Measurements from ENCODE around the gene ACTL8. TPM values are rescaled to one million over a fixed set of nuclear protein-coding genes. Genes with fewer than 3 reads are reported as not detected.

Gene ACTL8
- polyA plus RNA-seq, 2 of the 4 experiments (the other 2 are of a cell fraction): 0.30 to 1.3 TPM

DNA sequence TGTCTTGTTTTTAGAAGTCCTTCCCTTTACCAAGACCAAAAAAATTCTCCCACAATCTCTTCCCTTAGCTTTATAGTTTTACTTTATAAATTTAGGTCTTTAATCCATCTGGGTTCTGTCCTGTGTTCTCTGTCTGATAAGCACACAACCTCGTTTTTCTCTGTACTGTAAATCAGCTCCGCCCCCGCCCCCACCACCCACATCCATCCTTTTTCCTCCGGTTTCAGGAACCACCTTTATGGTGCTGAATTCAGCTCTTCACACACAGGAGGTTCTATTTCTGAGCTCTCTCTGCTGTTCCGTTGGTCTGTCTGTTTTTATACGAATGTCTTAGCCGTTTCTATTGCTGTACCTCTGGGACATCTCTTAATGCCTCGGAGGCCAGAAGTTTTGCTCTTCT, 44.5 kb downstream of the ACTL8 start (continued):
- TF ChIP-seq, protein P1, sequence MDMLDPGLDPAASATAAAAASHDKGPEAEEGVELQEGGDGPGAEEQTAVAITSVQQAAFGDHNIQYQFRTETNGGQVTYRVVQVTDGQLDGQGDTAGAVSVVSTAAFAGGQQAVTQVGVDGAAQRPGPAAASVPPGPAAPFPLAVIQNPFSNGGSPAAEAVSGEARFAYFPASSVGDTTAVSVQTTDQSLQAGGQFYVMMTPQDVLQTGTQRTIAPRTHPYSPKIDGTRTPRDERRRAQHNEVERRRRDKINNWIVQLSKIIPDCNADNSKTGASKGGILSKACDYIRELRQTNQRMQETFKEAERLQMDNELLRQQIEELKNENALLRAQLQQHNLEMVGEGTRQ (IDR thresholded peaks at IDR 0.05): no peak
- TF ChIP-seq ESRRA (IDR thresholded peaks at IDR 0.05; ENCODE audit: borderline replicate concordance, low read length): no peak
- no peak for TF ChIP-seq RCOR1 (IDR thresholded peaks at IDR 0.05; ENCODE audit: low read depth, low read length)
- no peak for TF ChIP-seq KDM1A (IDR thresholded peaks at IDR 0.05; ENCODE audit: low read depth)
- TF ChIP-seq, protein P2, sequence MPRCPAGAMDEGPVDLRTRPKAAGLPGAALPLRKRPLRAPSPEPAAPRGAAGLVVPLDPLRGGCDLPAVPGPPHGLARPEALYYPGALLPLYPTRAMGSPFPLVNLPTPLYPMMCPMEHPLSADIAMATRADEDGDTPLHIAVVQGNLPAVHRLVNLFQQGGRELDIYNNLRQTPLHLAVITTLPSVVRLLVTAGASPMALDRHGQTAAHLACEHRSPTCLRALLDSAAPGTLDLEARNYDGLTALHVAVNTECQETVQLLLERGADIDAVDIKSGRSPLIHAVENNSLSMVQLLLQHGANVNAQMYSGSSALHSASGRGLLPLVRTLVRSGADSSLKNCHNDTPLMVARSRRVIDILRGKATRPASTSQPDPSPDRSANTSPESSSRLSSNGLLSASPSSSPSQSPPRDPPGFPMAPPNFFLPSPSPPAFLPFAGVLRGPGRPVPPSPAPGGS (IDR thresholded peaks at IDR 0.05): no peak

DNA sequence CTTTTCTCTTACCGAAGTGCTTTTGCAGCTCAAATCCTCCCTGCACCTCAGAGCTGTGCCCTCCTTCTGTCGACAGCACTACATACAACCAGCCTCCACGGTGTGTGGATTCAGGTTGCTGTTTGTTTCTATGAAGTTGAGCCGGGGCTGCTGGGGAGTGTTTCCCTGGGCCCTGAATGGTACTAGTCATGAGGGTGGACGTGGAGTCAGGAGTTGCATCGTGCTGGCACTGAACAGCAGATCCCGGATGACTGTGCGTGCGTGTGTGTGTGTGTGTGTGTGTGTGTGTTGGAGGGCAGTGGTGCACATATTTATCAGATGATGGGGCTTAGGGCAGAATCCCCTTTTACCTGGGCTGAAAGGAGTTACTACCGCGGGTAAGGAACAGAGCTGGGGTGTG, 47.0 kb downstream of the ACTL8 start:
- CTCF ChIA-PET: interaction anchor here (1.0 to 1.5 kb wide), 2 partner anchors 32 to 106 kb away, joined by 3 read pairs; no protein-coding TSS in a partner anchor
- ATAC-seq: no peak

DNA sequence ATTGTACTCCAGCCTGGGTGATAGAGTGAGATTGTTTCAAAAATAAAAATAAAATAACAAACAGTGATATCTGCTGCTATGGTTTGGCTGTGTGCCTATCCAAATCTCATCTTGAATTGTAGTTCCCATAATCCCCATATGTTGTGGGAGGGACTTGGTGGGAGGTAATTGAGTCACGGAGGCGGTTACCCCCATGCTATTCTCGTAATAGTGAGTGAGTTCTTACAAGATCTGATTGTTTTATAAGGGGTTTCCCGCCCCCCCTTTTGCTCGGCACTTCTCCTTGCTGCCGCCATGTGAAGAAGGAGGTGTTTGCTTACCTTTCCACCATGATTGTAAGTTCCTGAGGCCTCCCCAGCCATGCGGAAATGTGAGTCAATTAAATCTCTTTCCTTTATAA, 47.8 kb downstream of the ACTL8 start:
- TF ChIP-seq, protein P3, sequence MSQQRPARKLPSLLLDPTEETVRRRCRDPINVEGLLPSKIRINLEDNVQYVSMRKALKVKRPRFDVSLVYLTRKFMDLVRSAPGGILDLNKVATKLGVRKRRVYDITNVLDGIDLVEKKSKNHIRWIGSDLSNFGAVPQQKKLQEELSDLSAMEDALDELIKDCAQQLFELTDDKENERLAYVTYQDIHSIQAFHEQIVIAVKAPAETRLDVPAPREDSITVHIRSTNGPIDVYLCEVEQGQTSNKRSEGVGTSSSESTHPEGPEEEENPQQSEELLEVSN (IDR thresholded peaks at IDR 0.05; ENCODE audit: borderline replicate concordance, low read depth): no peak
- TF ChIP-seq FOSL2 (IDR thresholded peaks at IDR 0.05) (no peak), FOSL2 (CRISPR knock-in tag; IDR thresholded peaks at IDR 0.05) (no peak), CBX8 (IDR thresholded peaks at IDR 0.05) (no peak), NR3C1 (IDR thresholded peaks at IDR 0.05) (no peak), HEYL (CRISPR knock-in tag; IDR thresholded peaks at IDR 0.05) (no peak), RARB (CRISPR knock-in tag; IDR thresholded peaks at IDR 0.05) (no peak), HOXB5 (CRISPR knock-in tag; IDR thresholded peaks at IDR 0.05) (no peak), BHLHE40 (IDR thresholded peaks at IDR 0.05; ENCODE audit: low read depth, low read length) (no peak)
- TF ChIP-seq, protein P4, sequence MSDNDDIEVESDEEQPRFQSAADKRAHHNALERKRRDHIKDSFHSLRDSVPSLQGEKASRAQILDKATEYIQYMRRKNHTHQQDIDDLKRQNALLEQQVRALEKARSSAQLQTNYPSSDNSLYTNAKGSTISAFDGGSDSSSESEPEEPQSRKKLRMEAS (IDR thresholded peaks at IDR 0.05): no peak
- Histone ChIP-seq H3K4me1 (0 out of 3 replicates have a peak, but pooled peaks cover 4% of the 10 kb centered on the region), H3K27ac (no peak overlapping the region), H3K4me3 (no peak overlapping the region), H3K4me2 (no peak overlapping the region), H3K9me3 (no peaks in the 10 kb centered on the region)
- ATAC-seq (no peak), FAIRE-seq (no peak), DNase-seq (ENCODE audit: low read depth in 1 of 2, low spot score in 1 of 2) (no peak)
- ChIA-PET CTCF (no interaction called here), POLR2A (no interaction called here)
- 83% methylated on average over 7 of the region's 7 CpGs for whole genome bisulfite sequencing (ENCODE audit: missing lambda C conversion rate)

More for the DNA sequence above, 47.0 kb downstream of the ACTL8 start:
- POLR2A ChIA-PET: no interaction called here
- Histone ChIP-seq H3K4me1 (0 out of 3 replicates have a peak, but pooled peaks cover 4% of the 10 kb centered on the region), H3K4me3 (no peak overlapping the region), H3K4me2 (no peak overlapping the region), H3K9me3 (no peaks in the 10 kb centered on the region), H3K27ac (no peak overlapping the region)
- no peak for DNase-seq (ENCODE audit: low read depth in 1 of 2, low spot score in 1 of 2)
- 59% methylated on average over 11 of the region's 11 CpGs for WGBS (ENCODE audit: missing lambda C conversion rate)
- no peak for FAIRE-seq
- TF ChIP-seq EP300 (IDR thresholded peaks at IDR 0.05) (no peak), GATA3 (IDR thresholded peaks at IDR 0.05; ENCODE audit: borderline replicate concordance) (no peak), ZFP36 (IDR thresholded peaks at IDR 0.05; ENCODE audit: borderline replicate concordance, partially characterized antibody) (no peak), CHD4 (IDR thresholded peaks at IDR 0.05; ENCODE audit: borderline replicate concordance) (no peak), HEYL (CRISPR knock-in tag; IDR thresholded peaks at IDR 0.05) (no peak), PHF8 (IDR thresholded peaks at IDR 0.05; ENCODE audit: borderline replicate concordance, low read depth) (no peak)
- TF ChIP-seq, protein P2 (IDR thresholded peaks at IDR 0.05): no peak
- TF ChIP-seq, protein P5, sequence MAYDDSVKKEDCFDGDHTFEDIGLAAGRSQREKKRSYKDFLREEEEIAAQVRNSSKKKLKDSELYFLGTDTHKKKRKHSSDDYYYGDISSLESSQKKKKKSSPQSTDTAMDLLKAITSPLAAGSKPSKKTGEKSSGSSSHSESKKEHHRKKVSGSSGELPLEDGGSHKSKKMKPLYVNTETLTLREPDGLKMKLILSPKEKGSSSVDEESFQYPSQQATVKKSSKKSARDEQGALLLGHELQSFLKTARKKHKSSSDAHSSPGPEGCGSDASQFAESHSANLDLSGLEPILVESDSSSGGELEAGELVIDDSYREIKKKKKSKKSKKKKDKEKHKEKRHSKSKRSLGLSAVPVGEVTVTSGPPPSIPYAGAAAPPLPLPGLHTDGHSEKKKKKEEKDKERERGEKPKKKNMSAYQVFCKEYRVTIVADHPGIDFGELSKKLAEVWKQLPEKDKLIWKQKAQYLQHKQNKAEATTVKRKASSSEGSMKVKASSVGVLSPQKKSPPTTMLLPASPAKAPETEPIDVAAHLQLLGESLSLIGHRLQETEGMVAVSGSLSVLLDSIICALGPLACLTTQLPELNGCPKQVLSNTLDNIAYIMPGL (CRISPR knock-in tag; IDR thresholded peaks at IDR 0.05; ENCODE audit: borderline replicate concordance): no peak
